Subcutaneous adipose tissue (tissue), 4 donors: Measurements from ENCODE around the gene OLFM4. TPM values are rescaled to one million over a fixed set of nuclear protein-coding genes. Genes with fewer than 3 reads are reported as not detected.

Experiments
- total RNA-seq, 4 donors: library from RNA; depleted of rRNA; stranded (reverse); fragments of >200 nt; gene quantifications; one replicate each; pipeline ENCODE4 v1.1.0, GENCODE V29; 2016
- TF ChIP-seq, protein P1 (sequence below): fragments of 450-650 bp; IDR thresholded peaks from one replicate; pipeline ENCODE4 v1.5.1; 2016; ENCODE audit warnings: low read depth, mild to moderate bottlenecking, control low read depth, antibody characterized with exemption, moderate library complexity

The OLFM4 gene
- total RNA-seq, 4 donors from 2014 or later: 0.17 to 0.98 (median 0.49) TPM

DNA sequence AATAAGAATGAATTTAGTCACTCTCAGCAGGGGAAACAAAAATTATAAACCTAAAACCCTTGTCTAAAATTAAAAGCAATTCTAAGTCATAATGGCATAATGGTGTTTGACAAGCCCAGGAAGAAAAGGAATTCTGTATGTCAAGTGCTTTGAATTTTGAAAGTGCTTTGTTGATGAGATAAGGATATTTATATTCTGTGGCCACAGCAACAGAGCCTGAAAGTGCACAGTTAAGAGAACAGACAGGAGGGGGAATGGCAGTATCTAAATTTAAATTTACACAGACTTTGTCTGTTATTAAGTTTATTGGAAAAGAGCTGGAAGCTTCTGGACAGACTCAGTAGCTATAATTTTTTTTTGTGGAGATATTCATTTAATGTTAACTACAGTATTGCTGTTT, 69.8 kb downstream of the OLFM4 start:
- TF ChIP-seq, protein P1, sequence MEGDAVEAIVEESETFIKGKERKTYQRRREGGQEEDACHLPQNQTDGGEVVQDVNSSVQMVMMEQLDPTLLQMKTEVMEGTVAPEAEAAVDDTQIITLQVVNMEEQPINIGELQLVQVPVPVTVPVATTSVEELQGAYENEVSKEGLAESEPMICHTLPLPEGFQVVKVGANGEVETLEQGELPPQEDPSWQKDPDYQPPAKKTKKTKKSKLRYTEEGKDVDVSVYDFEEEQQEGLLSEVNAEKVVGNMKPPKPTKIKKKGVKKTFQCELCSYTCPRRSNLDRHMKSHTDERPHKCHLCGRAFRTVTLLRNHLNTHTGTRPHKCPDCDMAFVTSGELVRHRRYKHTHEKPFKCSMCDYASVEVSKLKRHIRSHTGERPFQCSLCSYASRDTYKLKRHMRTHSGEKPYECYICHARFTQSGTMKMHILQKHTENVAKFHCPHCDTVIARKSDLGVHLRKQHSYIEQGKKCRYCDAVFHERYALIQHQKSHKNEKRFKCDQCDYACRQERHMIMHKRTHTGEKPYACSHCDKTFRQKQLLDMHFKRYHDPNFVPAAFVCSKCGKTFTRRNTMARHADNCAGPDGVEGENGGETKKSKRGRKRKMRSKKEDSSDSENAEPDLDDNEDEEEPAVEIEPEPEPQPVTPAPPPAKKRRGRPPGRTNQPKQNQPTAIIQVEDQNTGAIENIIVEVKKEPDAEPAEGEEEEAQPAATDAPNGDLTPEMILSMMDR: no peak

DNA sequence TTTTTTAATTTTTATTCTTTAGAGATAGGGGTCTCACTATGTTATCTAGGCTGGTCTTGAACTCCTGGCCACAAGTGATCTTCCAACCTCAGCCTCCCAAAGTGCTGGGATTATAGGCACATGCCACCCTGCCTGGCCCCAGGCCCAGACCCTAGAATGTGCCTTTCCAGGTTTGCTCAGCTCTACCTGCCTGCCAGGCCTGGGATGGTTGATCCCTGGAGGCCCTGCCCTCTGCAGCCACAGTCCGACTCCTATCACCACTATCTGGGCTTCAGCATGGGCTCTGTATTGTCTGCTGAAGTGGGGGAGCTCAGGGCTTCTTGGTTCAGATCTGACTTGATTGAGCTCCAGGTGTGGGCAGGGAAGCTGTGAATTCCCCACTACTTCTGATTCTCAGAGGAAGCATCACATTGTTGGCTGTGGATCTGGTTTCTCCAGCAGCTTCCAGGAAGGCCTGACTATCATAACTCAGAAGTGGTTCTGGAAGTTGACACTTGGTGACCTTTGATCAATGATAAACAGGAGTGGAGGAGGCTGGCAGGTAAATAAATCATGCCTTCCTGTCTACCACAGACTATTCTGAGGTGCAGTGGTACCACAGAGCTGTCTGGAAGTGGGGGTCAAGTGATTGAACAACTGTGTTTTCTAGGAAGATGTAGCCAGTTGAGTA, 71.9 kb downstream of the OLFM4 start:
- TF ChIP-seq, protein P1: no peak

Other genes starting within 250 kb of the OLFM4 start
- not detected for gene PCDH8, start 180.2 kb upstream of the OLFM4 start, total RNA-seq